Activated T-cell treated with anti-CD3 and anti-CD28 coated beads, Interleukin-2, amount 50 U/mL, for 48 hours (primary cell): ENCODE measurements around the gene SLC12A9.
A peak's percentile ranks its signal among the peaks of the same experiment; 100 is the strongest.
"Not testable (repeated sequence)": the region's sequence is repeated elsewhere in the genome, so short reads cannot be mapped to it uniquely, and the experiment has no call there.

Experiments used
- DNase-seq, 2 experiments: peaks; one replicate each; pipeline ENCODE4 v3.0.0-alpha.2; 2020

The SLC12A9 gene

GRCh38 chr7:100826514-100827329, 25.8 kb upstream of the SLC12A9 start:
- no peak for DNase-seq

GRCh38 chr7:100827330-100828226, 24.9 kb upstream of the SLC12A9 start, which contains the start of gene EPHB4:
EPHB4 (minus strand) TSS chr7:100827523; CDS start chr7:100827030, 493 bp downstream.
- peak in 1 of 2 experiments; percentile 33 for DNase-seq

- no peak for DNase-seq
Measured at GRCh38 chr7:100829150-100829716, 23.3 kb upstream of the SLC12A9 start.

- no peak for DNase-seq
Measured at GRCh38 chr7:100830396-100830795, 22.1 kb upstream of the SLC12A9 start.

GRCh38 chr7:100832281-100832633, 20.3 kb upstream of the SLC12A9 start:
- no peak for DNase-seq

- no peak for DNase-seq
Measured at GRCh38 chr7:100835903-100836811, 16.4 kb upstream of the SLC12A9 start.

- no peak for DNase-seq
Measured at GRCh38 chr7:100836812-100837098, 15.8 kb upstream of the SLC12A9 start.

- peak; percentile 85 to 88 for DNase-seq
Measured at GRCh38 chr7:100837099-100837836, 15.2 kb upstream of the SLC12A9 start.

GRCh38 chr7:100839361-100839760, 13.2 kb upstream of the SLC12A9 start:
- no peak for DNase-seq

GRCh38 chr7:100840470-100841100, 11.9 kb upstream of the SLC12A9 start:
- no peak for DNase-seq

- no peak for DNase-seq
Measured at GRCh38 chr7:100847360-100847759, 5.2 kb upstream of the SLC12A9 start.

- DNase-seq: no peak
Measured at GRCh38 chr7:100854146-100854895, 1.8 kb downstream of the SLC12A9 start.

- not testable (repeated sequence) for DNase-seq
Measured at GRCh38 chr7:100854899-100855298, 2.4 kb downstream of the SLC12A9 start.

- no peak for DNase-seq
Measured at GRCh38 chr7:100855515-100855914, 3.0 kb downstream of the SLC12A9 start.

GRCh38 chr7:100856871-100857282, 4.4 kb downstream of the SLC12A9 start:
- DNase-seq: no peak

GRCh38 chr7:100859856-100860255, 7.3 kb downstream of the SLC12A9 start:
- no peak for DNase-seq

- DNase-seq: no peak
Measured at GRCh38 chr7:100860702-100861615, 8.4 kb downstream of the SLC12A9 start.

GRCh38 chr7:100861616-100861985, 9.1 kb downstream of the SLC12A9 start:
- no peak for DNase-seq

GRCh38 chr7:100863406-100863950, 11.0 kb downstream of the SLC12A9 start:
- DNase-seq: no peak
